Aorta (tissue), 5 donors: ENCODE data around the gene KCTD18. TPM values are rescaled to one million over a fixed set of nuclear protein-coding genes. Genes with fewer than 3 reads are reported as not detected.

Source experiments
- ATAC-seq: fragments of 200-7000 bp; cut with Tn5 transposase; one replicate; pipeline ENCODE4 v1.9.1; 2022; ENCODE audit warnings: moderate library complexity; ENCODE audit not compliant: low FRiP score
- DNase-seq, 2 donors: peaks; one replicate each; pipeline ENCODE4 v3.0.0-alpha.2; 2020
- H3K27ac ChIP-seq, 2 donors: one replicate each; pipeline ENCODE4 v1.5.1; 2013; ENCODE audit warnings: low read length in 2 of 2, mild to moderate bottlenecking in 2 of 2, moderate library complexity in 2 of 2, control low read depth in 1 of 2, inconsistent platforms in 1 of 2, low read depth in 1 of 2
- H3K27me3 ChIP-seq, 2 donors: one replicate each; pipeline ENCODE4 v1.6.1; 2013; ENCODE audit warnings: control low read depth in 1 of 2, low read length in 1 of 2, mild to moderate bottlenecking in 1 of 2, moderate library complexity in 1 of 2; ENCODE audit not compliant: insufficient read depth in 2 of 2, control insufficient read depth in 1 of 2
- H3K36me3 ChIP-seq, 2 donors: one replicate each; pipeline ENCODE4 v1.6.1; 2013; ENCODE audit warnings: control low read depth in 1 of 2, low read length in 1 of 2, mild to moderate bottlenecking in 1 of 2; ENCODE audit not compliant: insufficient read depth in 2 of 2, control insufficient read depth in 1 of 2
- H3K4me1 ChIP-seq, 2 donors: one replicate each; pipeline ENCODE4 v1.6.1; 2013; ENCODE audit warnings: low read length in 2 of 2, control low read depth in 1 of 2, mild to moderate bottlenecking in 1 of 2, moderate library complexity in 1 of 2; ENCODE audit not compliant: insufficient read depth in 2 of 2, control insufficient read depth in 1 of 2
- H3K4me3 ChIP-seq, 2 donors: one replicate each; pipeline ENCODE4 v1.5.1; 2013; ENCODE audit warnings: low read length in 2 of 2, control low read depth in 1 of 2, mild to moderate bottlenecking in 1 of 2
- H3K9me3 ChIP-seq: one replicate; pipeline ENCODE4 v1.6.1; 2013; ENCODE audit warnings: mild to moderate bottlenecking, low read length; ENCODE audit not compliant: control insufficient read depth
- WGBS, 2 donors: extraction: QIAGEN DNeasy Blood & Tissue Kit; methylation state at CpG; one replicate each; pipeline ENCODE4 v1.1.7; 2013; 5-methylcytosine and 5-hydroxymethylcytosine counted together
- intact Hi-C, 2 donors: fragments of 100-400 bp; cut with DNase I; formaldehyde crosslinking; loops; one replicate each; pipeline versions ENCODE4 v1.14.2 to v1.15.0; 2022
- polyA plus RNA-seq, 2 donors: library from polyadenylated mRNA; stranded (reverse); fragments of 200-250 nt; gene quantifications; one replicate each; pipeline ENCODE4 v1.2.3, GENCODE V29; 2013
- total RNA-seq, 2 donors: library from RNA; stranded (reverse); fragmentation: NEBNext Ultra II Directional; extraction: Animal tissue kit (Norgen Biotek cat#: 25700); gene quantifications; one replicate each; pipeline ENCODE4 v1.2.1, GENCODE V29; 2021
- donor health status: healthy with polysubstance abuse.
- donor health status: Bipolar disorder and iron deficiency.
- donor health status: DM: no; HTN: no; CAD: no.
- donor health status: DM: no; HTN: no; CAD: no.
- donor health status: DM: yes; HTN: yes; CAD: no.

KCTD18 gene
- total and polyA plus RNA-seq, 4 donors: 13.9 to 19.9 (median 15.4) TPM

- H3K9me3 ChIP-seq: no peaks in the 10 kb centered on the region
- H3K27me3 ChIP-seq: no peaks in the 10 kb centered on the region
- ATAC-seq: no peak
- 86% methylated on average over 13 of the region's 13 CpGs for WGBS, 2 donors
- DNase-seq: no peak
- peaks cover 5 to 16% of the 10 kb centered on the region in 2 donors for H3K36me3 ChIP-seq
- intact Hi-C loops: loop anchor here in 1 of 2 donors (10.0 kb wide), 1 partner anchor 165 kb away; the partner anchor contains the start of gene SPATS2L
- H3K4me1 ChIP-seq: no peaks in the 10 kb centered on the region
- no peak overlapping the region for H3K4me3 ChIP-seq
- no peak overlapping the region for H3K27ac ChIP-seq
Measured at GRCh38 chr2:200469708-200470211, 40.1 kb downstream of the KCTD18 start.

GRCh38 chr2:200467806-200468681 is 41.8 kb downstream of the KCTD18 start:
- 86 to 96% methylated on average over 7 to 8 of the region's 8 CpGs for WGBS, 2 donors
- no peak overlapping the region for H3K27ac ChIP-seq
- DNase-seq: no peak
- intact Hi-C loops: no loop called here
- H3K9me3 ChIP-seq: no peaks in the 10 kb centered on the region
- H3K27me3 ChIP-seq: no peaks in the 10 kb centered on the region
- H3K4me3 ChIP-seq: no peak overlapping the region
- H3K4me1 ChIP-seq: no peaks in the 10 kb centered on the region
- H3K36me3 ChIP-seq: peaks cover 5 to 16% of the 10 kb centered on the region in 2 donors
- ATAC-seq: no peak

GRCh38 chr2:200466425-200467418 is 43.1 kb downstream of the KCTD18 start:
- intact Hi-C loops: no loop called here
- no peaks in the 10 kb centered on the region for H3K27me3 ChIP-seq
- H3K9me3 ChIP-seq: no peaks in the 10 kb centered on the region
- H3K4me1 ChIP-seq: no peaks in the 10 kb centered on the region
- peak in 1 of 2 donors; percentile 59 for DNase-seq
- peak; percentile 91 for ATAC-seq
- H3K4me3 ChIP-seq: no peak overlapping the region
- peak overlapping the region in 1 of 2 donors; percentile 40 for H3K27ac ChIP-seq
- WGBS, 2 donors: 46% methylated on average over 12 of the region's 12 CpGs
- peaks cover 8 to 10% of the 10 kb centered on the region in 2 donors for H3K36me3 ChIP-seq

- DNase-seq (no peak), ATAC-seq (no peak)
- intact Hi-C loops: no loop called here
- Histone ChIP-seq H3K27me3 (no peaks in the 10 kb centered on the region), H3K4me1 (no peaks in the 10 kb centered on the region), H3K4me3 (no peak overlapping the region), H3K9me3 (no peaks in the 10 kb centered on the region), H3K36me3 (peaks cover 4 to 6% of the 10 kb centered on the region in 2 donors), H3K27ac (no peak overlapping the region)
- 92 to 96% methylated on average over 2 of the region's 2 CpGs for WGBS, 2 donors
Measured at GRCh38 chr2:200463452-200463851, 46.4 kb downstream of the KCTD18 start.

- intact Hi-C loops: no loop called here
- 99% methylated on average over 2 of the region's 2 CpGs for WGBS, 2 donors
- Histone ChIP-seq H3K4me1 (no peaks in the 10 kb centered on the region), H3K27ac (no peak overlapping the region), H3K36me3 (peaks cover 0 to 2% of the 10 kb centered on the region in 2 donors), H3K9me3 (no peaks in the 10 kb centered on the region), H3K27me3 (no peaks in the 10 kb centered on the region), H3K4me3 (no peak overlapping the region)
- no peak for DNase-seq
- no peak for ATAC-seq
Measured at GRCh38 chr2:200461846-200462710, 47.8 kb downstream of the KCTD18 start.

- no peaks in the 10 kb centered on the region for H3K9me3 ChIP-seq
- H3K27ac ChIP-seq: no peak overlapping the region
- H3K27me3 ChIP-seq: no peaks in the 10 kb centered on the region
- no peaks in the 10 kb centered on the region for H3K4me1 ChIP-seq
- ATAC-seq: no peak
- DNase-seq: no peak
- 63 to 76% methylated on average over 3 of the region's 3 CpGs for WGBS, 2 donors
- peaks cover 0 to 2% of the 10 kb centered on the region in 2 donors for H3K36me3 ChIP-seq
- H3K4me3 ChIP-seq: no peak overlapping the region
- intact Hi-C loops: no loop called here
Measured at GRCh38 chr2:200459101-200459500, 50.8 kb downstream of the KCTD18 start.

GRCh38 chr2:200456567-200456966 is 53.3 kb downstream of the KCTD18 start:
- no peaks in the 10 kb centered on the region for H3K9me3 ChIP-seq
- DNase-seq: no peak
- H3K4me3 ChIP-seq: no peak overlapping the region
- no peak overlapping the region for H3K27ac ChIP-seq
- H3K4me1 ChIP-seq: no peaks in the 10 kb centered on the region
- no peak for ATAC-seq
- no peaks in the 10 kb centered on the region for H3K27me3 ChIP-seq
- no peaks in the 10 kb centered on the region for H3K36me3 ChIP-seq
- intact Hi-C loops: no loop called here
- 88 to 93% methylated on average over 2 of the region's 2 CpGs for WGBS, 2 donors

- DNase-seq (no peak), ATAC-seq (no peak)
- 55 to 59% methylated on average over 4 of the region's 4 CpGs for WGBS, 2 donors
- Histone ChIP-seq H3K4me1 (no peaks in the 10 kb centered on the region), H3K9me3 (no peaks in the 10 kb centered on the region), H3K4me3 (no peak overlapping the region), H3K27me3 (no peaks in the 10 kb centered on the region), H3K36me3 (no peaks in the 10 kb centered on the region), H3K27ac (no peak overlapping the region)
- intact Hi-C loops: no loop called here
Measured at GRCh38 chr2:200455958-200456421, 53.9 kb downstream of the KCTD18 start.
